DMS 273 (cell line): ENCODE measurements around the gene NTRK2.

ENCODE experiments used
- DNase-seq: peaks from one replicate; lab custom pipeline; 2025; ENCODE audit not compliant: unreplicated experiment; lab: John Stamatoyannopoulos, UW

The NTRK2 gene

DNA sequence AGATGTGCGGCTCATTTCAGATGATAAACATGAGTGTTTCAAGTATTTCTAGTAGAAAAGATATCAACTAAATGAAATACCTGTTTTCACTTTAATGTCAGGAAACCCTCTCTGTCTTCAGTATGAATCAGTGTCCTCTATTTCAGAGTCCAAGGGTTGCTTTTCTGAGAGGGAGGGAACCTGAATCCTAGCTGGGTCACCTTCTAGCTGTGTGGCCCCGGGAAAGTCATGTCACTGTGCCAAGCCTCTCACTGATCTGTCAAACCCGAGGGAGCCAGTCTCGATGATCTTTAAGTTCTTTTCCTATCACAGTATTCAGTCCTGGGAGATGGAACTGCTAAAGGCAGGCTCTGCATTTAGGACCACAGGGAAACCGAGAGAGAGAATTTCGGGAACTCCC is 258.9 kb downstream of the NTRK2 start:
- no peak for DNase-seq

DNA sequence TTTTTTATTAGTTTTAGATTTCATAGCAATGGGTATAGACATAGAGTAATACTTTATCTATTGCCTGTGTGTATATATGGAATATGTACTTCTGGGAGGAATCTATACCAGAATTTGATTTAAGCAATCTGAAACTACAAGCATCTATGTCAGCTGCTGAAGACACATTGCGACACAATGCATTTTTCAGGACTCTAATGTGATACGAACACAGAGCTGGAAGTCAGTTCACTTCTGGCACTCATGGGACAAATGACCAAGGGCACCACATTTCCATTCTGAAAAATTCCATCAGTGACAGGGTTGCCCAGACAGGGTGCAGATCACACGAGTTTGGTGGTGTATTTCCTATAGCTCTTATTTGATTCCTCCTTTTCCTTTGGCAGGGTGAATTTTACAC is 259.5 kb downstream of the NTRK2 start:
- no peak for DNase-seq

DNA sequence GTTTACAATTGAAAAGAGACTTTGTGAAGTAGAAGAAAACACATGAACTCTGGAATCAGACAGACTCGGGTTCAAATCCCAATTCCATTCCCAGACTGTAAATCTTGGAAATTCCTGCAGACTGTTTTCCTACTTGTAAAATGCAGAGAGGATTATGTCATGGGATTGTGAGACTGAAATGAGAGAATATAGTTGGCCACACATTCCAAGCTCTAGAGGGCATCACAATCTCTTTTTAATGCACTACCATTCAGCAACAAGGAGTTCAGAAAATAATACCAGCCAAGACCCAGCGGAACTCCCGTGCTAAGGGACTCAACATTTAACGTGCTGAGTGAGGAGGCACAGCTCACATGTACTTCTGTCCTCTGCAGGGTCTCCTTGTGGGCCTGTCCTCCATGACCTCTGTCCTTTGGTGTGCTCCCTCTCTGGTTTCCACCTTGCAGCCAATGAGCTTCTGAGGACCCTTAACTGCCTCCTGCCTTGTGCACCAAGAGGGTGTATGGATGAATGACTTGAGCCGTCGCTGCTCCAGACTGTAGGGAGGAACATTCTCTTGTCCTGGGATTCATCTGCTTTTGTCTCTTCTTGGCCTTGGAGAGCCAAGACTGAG is 263.5 kb downstream of the NTRK2 start:
- no peak for DNase-seq

DNA sequence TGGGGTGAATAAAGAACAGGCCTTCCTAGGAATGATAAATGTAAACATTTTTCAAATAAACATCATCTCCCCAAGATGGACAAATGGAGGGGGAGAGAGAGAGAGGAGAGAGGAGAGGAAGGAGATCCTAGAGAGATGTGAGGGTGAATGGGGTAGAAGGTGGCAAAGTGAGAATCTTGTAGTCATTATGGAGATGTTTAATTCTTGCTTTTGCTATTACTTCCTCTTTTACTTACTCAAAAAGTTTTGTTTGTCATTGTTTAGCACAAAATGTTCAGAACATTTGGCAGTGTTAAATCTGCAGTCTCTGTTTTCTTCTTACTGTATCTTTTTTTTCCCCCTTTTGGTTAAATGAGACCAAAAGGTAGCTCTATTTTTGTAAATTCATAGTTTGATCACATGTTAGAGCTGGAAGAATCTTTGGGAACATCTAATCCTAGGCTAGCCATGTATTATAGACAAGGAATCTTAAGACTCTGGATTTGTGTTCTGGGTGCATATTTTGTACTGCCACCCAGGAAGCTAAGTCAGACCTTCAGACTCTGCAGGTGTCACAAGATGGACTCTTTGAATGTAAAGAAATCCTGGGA is 266.1 kb downstream of the NTRK2 start:
- no peak for DNase-seq

DNA sequence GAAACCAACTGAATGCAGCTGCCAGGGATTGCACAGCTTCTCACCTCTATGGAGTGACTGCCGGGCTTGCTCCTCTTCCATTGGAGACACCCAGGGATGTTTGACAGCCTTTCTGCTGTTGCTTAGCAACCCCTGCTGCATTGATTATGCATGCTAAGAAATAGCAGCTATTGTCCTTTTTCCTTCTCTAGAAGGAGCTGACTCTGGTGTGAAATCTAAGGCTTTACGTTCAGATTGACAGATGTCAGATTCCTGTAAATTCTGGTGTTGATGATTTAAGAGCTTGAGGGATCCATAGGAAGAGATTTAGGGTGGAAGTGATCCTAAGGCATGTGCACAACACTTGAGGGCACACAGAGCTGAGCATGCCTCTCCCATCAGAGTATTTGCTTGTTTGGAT is 267.7 kb downstream of the NTRK2 start:
- no peak for DNase-seq

DNA sequence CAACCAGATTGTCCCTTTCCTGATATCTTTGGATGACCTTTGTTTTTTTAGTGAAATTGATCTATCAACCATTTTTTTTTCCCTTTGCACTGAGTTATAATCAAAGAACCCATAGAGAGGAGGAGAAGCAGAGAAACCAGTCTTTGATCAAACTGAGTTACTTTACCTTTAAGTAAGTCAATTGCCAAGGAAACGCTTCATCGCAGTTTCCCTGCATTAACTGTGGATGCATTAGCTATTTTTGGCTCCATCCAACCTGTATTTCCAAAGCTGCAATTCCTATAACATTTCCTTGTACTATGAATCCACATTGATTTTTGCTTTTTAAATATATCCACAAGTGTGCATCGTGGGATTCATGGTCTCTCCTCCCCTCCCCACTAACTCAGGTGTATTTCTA is 268.1 kb downstream of the NTRK2 start:
- DNase-seq: no peak

DNA sequence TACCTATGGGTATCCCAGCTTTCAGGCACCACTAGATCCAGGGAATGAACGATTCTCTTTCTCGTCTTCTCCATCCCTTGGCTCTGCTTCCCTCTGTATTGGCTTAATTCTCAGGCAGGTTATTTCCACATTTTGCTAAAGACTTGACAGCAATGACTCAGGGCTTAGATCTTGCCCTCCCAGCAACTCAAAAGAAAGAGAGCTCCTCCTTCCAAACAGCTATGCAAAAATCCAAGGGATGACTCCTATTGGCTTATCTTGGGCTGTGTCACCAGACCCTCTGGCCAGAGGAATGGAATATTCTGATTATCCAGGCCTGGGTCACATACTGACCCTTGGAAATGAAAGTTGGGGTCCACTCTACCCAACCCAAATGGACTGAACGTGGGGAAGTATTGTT is 270.2 kb downstream of the NTRK2 start:
- no peak for DNase-seq

DNA sequence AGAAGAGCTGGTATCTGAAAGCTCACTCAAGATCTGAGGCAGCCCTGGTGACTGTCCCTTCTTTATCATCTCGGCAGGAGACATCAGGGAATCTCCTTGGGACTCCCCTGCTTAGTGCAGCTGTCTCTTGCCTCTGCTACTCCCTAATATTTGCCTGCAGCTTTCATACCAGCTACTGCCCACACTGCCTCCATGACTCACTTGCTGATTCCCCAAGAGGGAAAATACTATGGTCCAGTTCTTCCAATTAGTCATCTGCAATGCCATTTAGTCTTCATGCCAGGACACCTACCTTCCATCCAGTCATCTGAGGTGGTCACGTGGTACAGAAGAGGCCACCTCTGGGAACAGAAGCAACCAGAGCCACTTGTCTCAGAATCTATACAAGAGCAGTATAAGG is 270.8 kb downstream of the NTRK2 start:
- no peak for DNase-seq

DNA sequence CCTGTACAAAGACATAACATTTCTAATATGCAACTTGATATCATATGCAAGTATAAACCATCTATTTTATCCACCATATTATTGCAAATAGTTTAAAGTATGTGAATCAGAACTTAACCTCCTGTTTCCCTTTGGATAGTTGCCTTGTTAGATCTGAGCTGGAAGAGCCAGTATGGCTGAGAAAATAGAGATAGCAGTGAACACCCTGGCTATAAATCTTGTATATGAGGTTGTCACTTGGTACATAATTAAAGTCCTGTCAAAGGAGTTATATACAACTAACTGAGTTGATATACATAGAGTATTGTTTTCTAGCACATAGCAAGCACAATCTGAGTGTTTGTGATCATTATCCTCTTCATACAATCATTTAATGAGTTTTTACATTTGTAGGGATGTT is 272.3 kb downstream of the NTRK2 start:
- DNase-seq: no peak

DNA sequence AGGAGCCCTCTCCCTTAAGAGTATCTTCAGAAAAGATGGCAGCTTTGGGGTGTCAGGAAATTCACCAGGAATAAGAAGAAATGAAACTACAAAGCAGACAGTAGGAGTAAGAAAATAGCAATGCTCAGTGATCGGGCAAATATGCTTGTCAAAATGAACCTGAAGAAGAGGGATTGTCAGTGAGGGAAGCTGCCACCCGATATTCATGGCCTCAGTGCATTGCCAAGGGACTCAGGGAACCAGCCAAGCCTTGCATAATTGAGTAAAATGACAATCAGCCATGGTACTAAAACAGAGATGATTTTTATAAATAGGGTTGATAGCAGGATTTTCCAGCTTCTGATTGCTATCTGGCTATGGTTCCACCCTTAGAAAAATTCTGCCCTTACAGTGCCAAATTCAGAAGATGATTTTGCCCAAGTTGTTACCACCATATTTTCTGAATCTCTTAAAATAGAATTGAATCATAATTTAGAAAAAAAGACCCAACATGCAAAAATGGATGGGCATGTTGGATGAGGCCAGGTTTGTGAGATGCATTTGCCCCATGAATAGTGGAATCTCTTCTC is 274.0 kb downstream of the NTRK2 start:
- DNase-seq: no peak

DNA sequence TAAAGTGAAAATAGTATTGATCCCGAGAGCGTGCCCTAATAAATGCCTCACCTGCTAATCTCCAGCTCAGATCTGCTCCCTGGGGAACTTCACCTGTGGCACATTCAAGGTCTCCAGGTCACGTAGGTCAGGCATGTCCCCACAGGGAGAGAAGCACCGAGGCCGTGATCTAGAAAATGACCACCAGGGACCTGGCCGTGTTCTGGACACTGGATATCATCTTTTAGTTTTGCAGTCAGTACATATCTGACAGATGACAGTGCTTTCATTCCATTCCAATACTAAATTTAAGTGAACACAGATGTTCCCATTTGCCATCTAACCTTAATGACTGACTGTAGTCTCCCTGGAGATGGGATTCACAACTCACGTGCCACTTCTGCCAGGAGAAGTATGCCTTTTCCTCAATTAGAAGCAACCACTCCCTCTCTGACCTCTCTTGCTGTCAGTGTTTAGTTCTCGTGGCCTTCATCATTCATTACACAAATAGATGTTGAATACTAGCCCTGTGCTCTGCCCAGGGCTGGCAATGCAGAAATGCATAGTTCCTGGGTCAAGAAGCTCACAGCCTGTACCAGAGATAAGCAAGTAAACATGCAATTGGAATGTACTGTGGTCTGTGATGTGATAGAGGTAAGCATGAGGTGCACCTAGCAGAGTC is 276.5 kb downstream of the NTRK2 start:
- no peak for DNase-seq

DNA sequence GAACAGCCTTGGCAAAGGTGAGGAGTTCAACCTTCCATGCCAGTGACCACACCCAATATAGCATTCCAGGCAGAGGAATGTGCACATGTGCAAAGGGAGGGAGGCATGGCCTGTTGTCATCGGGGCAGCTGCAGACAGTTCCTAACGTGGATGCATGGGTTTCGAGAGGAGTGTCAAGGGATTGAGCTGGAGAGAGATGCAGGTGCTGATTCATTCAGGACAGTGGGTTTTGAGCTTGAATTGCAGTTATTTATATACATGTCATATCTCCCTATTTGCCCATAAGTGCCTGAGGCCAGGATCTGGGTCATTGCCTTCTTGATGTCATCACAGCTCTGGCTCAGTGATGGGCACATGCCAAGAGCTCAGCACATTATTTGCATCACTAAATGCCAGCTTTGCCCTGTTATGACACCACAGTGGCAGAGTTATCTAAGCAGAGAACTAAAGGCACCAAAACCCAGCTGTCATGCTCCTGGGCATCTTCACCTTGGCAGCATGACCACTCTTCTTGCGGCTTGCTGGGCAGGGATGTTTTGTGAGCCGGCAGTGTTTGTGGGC is 278.0 kb downstream of the NTRK2 start:
- DNase-seq: no peak

DNA sequence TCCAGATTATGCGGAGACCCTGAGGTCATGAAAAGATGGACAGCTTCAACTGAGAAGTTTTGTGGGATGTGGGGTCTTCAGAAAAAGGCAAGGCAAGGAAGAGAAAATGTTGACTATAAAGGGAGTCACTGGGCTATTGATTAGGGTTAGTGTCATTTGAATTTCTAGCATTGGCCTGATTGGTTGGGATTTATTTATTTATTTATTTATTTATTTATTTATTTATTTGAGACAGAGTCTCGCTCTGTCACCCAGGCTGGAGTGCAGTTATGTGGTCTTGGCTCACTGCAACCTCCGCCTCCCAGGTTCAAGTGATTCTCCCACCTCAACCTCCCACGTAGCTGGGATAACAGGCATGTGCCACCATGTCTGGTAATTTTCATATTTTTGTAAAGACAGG is 279.7 kb downstream of the NTRK2 start:
- DNase-seq: no peak

DNA sequence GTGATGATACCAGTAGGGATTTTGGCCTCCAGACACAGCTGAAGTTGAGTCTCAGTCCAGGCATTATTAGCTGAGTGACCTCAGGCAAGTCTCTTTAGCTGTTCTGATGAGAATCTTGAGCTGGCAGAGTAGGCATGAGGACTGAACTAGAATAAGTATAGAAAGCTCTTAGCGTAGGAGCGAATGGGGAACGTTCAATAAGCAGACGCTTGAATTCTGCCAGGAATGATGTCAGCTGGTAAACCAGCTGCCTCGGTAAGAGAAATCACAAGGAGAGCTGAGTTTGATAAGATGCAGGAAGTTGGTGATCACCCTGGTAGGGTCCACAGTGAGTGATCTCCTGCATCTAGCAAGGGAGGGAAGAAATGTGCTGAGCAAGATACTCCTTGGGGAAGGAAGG is 280.4 kb downstream of the NTRK2 start:
- no peak for DNase-seq

DNA sequence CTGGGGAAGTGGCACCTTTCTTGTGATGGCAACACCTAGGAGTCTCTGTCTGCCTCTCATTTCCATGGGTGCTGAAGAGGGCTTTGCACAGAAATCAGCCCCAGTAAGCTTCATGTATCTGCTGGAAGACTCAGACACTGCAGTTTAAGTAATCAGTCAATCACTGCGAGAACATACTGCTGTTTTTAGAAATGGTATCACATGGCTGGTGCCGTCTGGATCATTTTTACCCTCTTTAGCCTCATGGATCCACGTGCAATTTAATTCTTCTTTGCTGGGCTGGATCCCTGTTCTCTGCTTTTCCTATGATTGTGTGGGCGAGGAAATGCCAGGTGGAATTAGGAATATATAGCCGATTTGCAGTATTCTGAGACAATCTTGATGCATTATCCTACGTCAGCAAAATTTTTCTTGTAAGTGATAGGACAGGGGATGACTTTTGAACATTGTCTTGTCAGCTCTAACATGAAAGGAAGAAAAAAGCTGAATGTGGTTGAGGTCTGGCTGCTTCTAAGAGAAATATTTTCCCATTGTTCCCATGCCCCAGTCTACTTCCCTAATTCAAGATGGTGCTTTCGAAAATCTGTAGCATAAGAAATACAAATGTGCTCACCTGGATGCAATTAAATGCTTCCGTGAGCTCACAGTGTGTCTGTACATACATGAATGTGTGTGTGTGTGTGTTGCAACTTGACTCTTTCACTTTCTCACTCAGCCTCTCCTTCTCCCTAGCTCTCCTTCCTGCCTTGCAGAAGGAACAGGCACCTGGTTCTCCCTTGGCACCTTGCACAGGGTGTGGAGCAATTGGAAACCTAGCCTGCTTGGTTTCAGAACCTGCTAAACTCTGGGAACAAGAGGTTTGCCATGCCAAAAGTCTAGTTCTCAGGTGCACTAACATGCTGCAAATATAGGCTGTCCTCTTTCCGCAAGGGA is 281.6 kb downstream of the NTRK2 start:
- DNase-seq: no peak

DNA sequence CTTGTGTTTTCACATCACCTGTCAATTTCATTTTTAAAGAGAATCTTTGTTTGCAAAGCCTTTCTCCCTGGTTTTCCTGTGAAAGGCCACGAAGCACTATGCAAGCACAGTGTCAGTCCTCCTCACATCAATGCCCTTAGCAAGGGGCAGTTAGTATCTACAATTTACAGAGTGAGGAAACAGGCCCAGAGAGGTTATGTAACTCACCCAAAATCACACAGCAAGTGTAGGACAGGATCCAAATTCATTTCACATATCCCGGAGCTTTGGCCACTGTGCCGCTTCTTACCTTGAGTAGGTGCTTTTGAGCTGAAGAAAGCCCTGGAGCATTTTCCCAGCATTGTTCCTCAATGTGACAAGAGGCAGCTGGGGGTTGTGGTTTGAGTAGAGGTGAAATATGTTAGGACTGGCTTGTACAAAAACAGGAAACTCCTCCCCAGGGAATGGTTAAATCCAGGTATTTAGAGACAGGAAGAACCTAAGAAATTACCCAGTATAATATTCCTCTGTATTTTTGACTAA is 283.8 kb downstream of the NTRK2 start:
- DNase-seq: no peak

DNA sequence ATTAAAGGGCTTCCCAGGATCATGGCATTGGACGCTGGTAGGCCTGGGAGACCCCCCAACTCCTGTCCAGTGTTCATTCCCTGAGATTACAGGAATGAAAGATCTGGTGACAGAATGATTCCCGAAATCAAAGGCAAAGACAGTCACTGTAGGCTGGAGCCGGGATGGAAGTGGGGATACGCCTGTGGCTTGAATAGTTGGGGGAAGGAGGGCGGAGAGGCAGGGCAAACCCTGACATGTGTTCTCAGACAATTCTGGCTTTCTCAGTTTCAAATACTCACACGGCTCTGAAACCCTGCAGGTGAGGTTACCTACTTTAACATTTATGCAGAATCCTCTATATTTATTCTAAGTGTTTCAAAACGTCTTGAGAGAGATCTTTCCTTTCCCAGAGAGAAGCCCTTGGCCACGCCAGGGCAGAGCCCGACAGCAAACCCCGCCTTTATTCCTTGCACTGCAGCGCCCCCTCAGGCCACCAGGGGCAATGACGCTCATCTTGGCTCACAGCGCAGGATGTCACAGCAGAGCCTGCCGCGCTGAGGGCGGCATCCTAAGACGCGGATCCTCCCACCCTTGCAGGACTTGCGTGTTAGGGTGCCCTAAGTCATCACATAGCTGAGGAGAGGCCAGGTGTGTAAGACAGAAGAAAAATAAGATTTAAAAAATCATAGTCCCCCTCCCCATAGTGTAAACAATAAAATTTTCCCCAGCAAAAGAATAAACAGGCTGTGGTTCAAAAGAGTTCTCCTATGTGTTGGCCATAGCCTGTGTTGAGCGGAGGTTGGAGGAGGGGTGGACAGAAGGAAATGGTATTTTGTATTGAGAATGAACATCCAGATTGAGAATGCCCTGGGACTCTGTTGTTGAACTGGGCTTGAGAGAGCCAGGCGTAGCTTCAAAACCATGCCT is 284.5 kb downstream of the NTRK2 start:
- peak; percentile 83 for DNase-seq

DNA sequence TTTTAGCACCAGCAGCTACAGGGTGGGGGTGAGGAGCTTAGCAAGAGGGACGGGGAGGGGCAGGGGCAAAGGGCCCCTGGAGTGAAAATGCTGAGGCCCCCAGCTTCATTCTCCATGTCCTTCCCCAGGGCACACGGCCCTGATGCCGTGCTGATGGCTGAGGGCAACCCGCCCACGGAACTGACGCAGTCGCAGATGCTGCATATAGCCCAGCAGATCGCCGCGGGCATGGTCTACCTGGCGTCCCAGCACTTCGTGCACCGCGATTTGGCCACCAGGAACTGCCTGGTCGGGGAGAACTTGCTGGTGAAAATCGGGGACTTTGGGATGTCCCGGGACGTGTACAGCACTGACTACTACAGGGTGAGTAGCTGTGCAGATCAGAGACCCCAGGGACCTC is 285.6 kb downstream of the NTRK2 start:
- no peak for DNase-seq

DNA sequence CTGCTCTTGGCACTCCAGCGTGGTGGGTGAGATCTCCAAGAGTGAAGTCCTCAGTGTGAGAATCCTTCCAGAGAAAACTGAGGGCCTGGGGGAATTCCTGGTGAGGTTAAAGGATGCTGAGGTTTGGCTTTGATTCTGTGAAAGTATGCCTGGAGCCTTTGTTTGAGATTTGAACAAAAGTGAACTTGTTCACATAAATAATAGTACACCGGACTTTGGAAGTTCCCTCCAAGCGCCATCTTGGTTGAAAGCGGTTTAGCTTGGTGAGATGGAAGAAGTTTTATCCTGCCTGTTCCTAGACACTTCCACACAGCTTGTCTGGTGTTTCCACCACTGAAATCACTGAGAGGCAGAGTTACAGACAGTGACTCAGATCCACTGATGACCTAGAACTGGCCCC is 286.4 kb downstream of the NTRK2 start:
- DNase-seq: no peak

DNA sequence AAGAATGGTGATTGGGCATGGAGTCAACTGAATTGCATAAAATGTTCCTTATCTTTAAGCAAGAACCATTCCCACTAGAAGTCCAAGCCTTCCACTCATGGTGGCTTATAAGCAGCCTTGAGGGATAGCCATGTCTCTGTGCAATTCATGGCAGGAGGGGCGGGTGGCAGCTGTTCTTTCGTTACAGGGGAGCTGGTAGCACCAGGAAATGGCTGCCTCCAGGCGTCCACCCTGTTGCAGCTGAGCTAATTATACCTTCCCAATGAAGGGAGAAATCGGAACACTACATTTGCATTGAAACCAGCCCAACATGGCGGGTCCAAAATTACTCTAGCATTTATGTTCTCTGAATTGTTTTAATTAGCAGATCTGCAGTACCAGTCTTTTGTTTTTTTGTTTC is 289.8 kb downstream of the NTRK2 start:
- no peak for DNase-seq
